Medulla oblongata (tissue), 1 donor: ENCODE results near the gene TIMM29.

Experiments used
- DNase-seq: peaks from one replicate; pipeline ENCODE4 v3.0.0-alpha.2; 2015; ENCODE audit errors: extremely low spot score

The TIMM29 gene

GRCh38 chr19:10928563-10929401, at the start of gene TIMM29, which contains the start of gene YIPF2:
TIMM29 (plus strand) TSS chr19:10928811; CDS start chr19:10928823, 12 bp downstream.
YIPF2 (minus strand) TSS chr19:10928639; CDS start chr19:10928410, 229 bp downstream.
- peak; percentile 99 for DNase-seq

- DNase-seq: no peak
Observed at GRCh38 chr19:10881403-10882107, 47.1 kb upstream of the TIMM29 start.

- DNase-seq: no peak
Observed at GRCh38 chr19:10882108-10882457, 46.5 kb upstream of the TIMM29 start.

DNA sequence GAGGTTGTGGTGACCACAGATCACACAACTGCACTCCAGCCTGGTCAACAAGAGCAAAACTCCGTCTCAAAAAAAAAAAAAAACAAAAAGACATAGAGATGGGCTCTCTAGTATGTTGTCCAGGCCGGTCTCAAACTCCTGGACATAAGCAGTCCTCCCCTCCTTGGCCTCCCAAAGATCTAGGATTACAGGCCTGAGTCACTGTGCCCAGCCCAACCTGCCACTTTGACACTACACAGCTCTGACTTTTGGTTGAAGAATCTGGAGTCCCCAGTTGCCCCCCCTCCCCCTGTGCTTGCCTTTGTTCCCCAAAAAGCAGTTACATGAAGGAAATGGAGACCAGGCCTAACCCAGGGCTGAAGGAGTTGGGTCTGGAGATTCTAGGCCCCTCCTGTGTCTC, 44.3 kb upstream of the TIMM29 start:
- DNase-seq: no peak

- no peak for DNase-seq
Observed at GRCh38 chr19:10885201-10886169, 43.1 kb upstream of the TIMM29 start.

- DNase-seq: no peak
Observed at GRCh38 chr19:10887616-10888367, 40.8 kb upstream of the TIMM29 start.

- no peak for DNase-seq
Observed at GRCh38 chr19:10888421-10888866, 40.2 kb upstream of the TIMM29 start.

GRCh38 chr19:10889880-10890279, 38.7 kb upstream of the TIMM29 start:
- no peak for DNase-seq

GRCh38 chr19:10891405-10892086, 37.1 kb upstream of the TIMM29 start:
- DNase-seq: no peak

- DNase-seq: no peak
Observed at GRCh38 chr19:10892256-10892655, 36.4 kb upstream of the TIMM29 start.

DNA sequence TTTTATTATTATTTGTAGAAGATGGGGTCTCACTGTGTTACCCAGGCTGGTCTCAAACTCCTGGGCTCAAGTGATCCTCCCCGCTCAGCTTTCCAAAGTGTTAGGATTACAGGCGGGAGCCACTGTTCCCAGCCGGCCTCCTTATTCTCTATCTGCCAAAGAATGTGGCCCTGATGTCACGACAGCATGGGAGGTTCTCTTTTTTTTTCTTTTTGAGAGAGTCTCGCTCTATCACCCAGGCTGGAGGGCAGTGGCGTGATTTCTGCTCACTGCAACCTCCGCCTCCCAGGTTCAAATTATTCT, 33.7 kb upstream of the TIMM29 start:
- DNase-seq: no peak

DNA sequence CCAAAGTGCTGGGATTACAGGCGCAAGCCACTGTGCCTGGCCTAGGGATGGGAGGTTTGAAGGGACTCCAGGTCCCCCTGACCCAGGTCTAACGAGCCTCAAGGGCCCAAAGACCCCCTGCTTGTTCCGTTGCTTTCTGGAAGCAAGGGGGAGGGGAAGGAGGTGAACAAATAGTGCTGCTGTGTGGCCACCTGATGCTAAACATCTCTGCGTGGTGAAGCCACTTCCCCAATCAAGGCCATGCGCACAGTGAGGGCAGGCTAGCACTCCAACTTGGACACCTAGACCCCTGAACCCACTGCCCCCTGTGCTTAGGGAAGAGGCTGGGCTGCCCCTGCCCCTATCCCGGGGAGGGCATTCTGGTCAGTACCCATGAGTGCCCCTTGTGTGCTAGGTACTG, 33.2 kb upstream of the TIMM29 start:
- DNase-seq: no peak

DNA sequence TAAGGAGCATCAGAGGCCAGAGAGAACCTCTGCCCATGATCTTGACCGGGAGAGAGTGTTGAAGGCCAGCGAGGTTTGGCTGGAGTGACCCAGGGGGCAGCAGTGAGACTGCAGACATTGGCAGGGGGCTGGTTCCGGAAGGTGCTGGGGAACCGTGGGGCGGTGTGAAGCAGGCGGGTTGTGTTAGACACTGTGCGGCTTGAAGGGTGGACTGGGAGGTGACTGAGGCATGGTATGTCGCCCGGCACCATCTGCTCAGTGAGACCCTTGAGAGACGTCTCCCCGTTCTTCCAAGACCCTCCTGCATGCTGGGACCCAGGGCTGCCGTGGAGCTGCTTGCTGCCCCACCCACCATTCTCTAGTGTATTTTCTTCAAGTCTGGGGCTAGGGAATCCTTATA, 32.7 kb upstream of the TIMM29 start:
- no peak for DNase-seq

GRCh38 chr19:10896851-10897526, 31.6 kb upstream of the TIMM29 start:
- no peak for DNase-seq

DNA sequence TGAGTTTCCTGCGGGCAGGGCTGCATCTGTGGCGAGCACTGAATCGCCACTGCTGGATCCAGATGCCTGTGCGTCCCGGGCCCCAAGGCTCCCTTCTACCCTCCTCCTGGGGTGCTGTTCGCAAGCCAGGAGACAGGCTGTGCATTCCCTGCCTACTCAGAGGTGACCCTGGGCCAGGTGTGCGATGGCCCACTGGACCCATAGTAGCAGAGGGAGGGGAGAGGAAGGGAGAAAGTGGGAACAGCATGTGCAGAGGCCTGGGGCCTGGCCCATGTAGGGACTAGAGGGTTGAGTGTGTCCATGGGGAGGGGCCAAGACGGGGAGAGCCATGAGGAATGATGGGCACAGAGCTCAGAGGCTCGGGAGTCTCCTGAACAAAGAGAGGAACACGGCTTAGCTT, 30.0 kb upstream of the TIMM29 start:
- no peak for DNase-seq

GRCh38 chr19:10899151-10899653, 29.4 kb upstream of the TIMM29 start:
- DNase-seq: peak; percentile 54

GRCh38 chr19:10907925-10908324, 20.7 kb upstream of the TIMM29 start:
- no peak for DNase-seq

GRCh38 chr19:10908380-10908960, 20.1 kb upstream of the TIMM29 start:
- no peak for DNase-seq

DNA sequence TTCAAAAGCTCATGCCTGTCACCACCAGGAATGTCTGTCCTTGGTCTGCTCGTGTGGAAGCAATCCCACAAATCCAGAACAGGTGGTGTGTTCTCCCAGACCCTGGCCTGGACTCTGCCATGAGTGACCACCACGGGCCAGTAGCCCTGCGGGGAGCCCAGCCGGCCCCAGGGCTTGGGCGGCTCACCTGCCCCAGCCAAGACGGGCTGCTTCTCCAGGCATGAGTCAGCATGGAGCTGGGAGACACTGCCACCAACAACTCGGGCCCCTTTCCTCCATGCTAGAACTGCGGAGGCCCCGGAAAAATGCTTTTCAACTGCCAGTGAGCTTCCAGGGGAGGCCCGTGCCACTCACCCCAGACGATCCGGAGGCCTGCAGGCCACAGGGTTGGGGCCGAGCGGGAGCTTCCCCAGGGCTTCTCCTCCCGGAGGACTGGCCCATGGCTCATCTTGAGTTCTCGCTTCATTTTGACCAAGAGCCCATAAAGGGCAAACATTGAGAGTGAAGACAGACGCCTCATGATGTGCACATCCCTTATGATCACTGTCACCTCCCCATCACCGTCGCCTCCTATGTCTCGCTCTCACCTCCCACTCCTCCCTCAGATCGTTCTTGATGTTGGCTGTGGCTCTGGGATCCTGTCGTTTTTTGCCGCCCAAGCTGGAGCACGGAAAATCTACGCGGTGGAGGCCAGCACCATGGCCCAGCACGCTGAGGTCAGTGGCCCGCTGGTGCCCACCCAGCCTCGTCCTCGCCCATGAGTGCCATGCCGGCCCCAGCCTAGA, 16.8 kb upstream of the TIMM29 start:
- no peak for DNase-seq
